COLO668 (cell line): ENCODE measurements around the gene RABL2A.
"Not testable (repeated sequence)": the region's sequence is repeated elsewhere in the genome, so short reads cannot be mapped to it uniquely, and the experiment has no call there.

Experiments used
- DNase-seq: peaks from one replicate; lab custom pipeline; 2025; ENCODE audit not compliant: unreplicated experiment; lab: John Stamatoyannopoulos, UW

The RABL2A gene

GRCh38 chr2:113606036-113606435 is 21.0 kb upstream of the RABL2A start:
- not testable (repeated sequence) for DNase-seq

- DNase-seq = not testable (repeated sequence)
Observed at GRCh38 chr2:113609822-113610221, 17.2 kb upstream of the RABL2A start.

- not testable (repeated sequence) for DNase-seq
Observed at GRCh38 chr2:113621002-113621401, 6.1 kb upstream of the RABL2A start.

- not testable (repeated sequence) for DNase-seq
Observed at GRCh38 chr2:113625906-113626305, 1.2 kb upstream of the RABL2A start.

- not testable (repeated sequence) for DNase-seq
Observed at GRCh38 chr2:113632849-113633345, 5.8 kb downstream of the RABL2A start.

GRCh38 chr2:113635358-113635757 is 8.3 kb downstream of the RABL2A start:
- not testable (repeated sequence) for DNase-seq

- not testable (repeated sequence) for DNase-seq
Observed at GRCh38 chr2:113636226-113636625, 9.2 kb downstream of the RABL2A start.

- DNase-seq = not testable (repeated sequence)
Observed at GRCh38 chr2:113638084-113638483, 11.0 kb downstream of the RABL2A start.

- DNase-seq = not testable (repeated sequence)
Observed at GRCh38 chr2:113646217-113646616, 19.2 kb downstream of the RABL2A start.

GRCh38 chr2:113650834-113651815 is 24.1 kb downstream of the RABL2A start:
- DNase-seq = not testable (repeated sequence)

- not testable (repeated sequence) for DNase-seq
Observed at GRCh38 chr2:113652599-113652998, 25.5 kb downstream of the RABL2A start.

- not testable (repeated sequence) for DNase-seq
Observed at GRCh38 chr2:113656031-113656624, 29.1 kb downstream of the RABL2A start.

- not testable (repeated sequence) for DNase-seq
Observed at GRCh38 chr2:113657735-113658134, 30.7 kb downstream of the RABL2A start.

GRCh38 chr2:113663285-113664060 is 36.4 kb downstream of the RABL2A start:
- not testable (repeated sequence) for DNase-seq

GRCh38 chr2:113664761-113665533 is 37.9 kb downstream of the RABL2A start:
- not testable (repeated sequence) for DNase-seq

GRCh38 chr2:113669013-113669412 is 41.9 kb downstream of the RABL2A start:
- DNase-seq = not testable (repeated sequence)

GRCh38 chr2:113672326-113672932 is 45.4 kb downstream of the RABL2A start:
- DNase-seq = no peak

- DNase-seq = no peak
Observed at GRCh38 chr2:113675875-113676274, 48.8 kb downstream of the RABL2A start.

- no peak for DNase-seq
Observed at GRCh38 chr2:113676623-113677266, 49.7 kb downstream of the RABL2A start.
